Embryonic facial prominence (tissue), 1 donor: Measurements from ENCODE around the gene ROM1.
"Not testable (repeated sequence)": the region's sequence is repeated elsewhere in the genome, so short reads cannot be mapped to it uniquely, and the experiment has no call there.

Experiments used
- DNase-seq: peaks from one replicate; pipeline ENCODE4 v3.0.0-alpha.2; 2016; ENCODE audit errors: extremely low spot score

The ROM1 gene

GRCh38 chr11:62585356-62585755, 27.7 kb upstream of the ROM1 start:
- DNase-seq, result not testable (repeated sequence)

GRCh38 chr11:62588966-62589637, 24.0 kb upstream of the ROM1 start:
- no peak for DNase-seq

- peak; percentile 98 for DNase-seq
Observed at GRCh38 chr11:62591448-62592145, 21.5 kb upstream of the ROM1 start, which contains the start of gene TUT1. Gene TUT1, minus strand, starts transcription at chr11:62591523. Its CDS starts 38 bp downstream, at chr11:62591485.

- no peak for DNase-seq
Observed at GRCh38 chr11:62592146-62592815, 20.8 kb upstream of the ROM1 start.

- DNase-seq, result no peak
Observed at GRCh38 chr11:62592989-62593421, 20.1 kb upstream of the ROM1 start.

- no peak for DNase-seq
Observed at GRCh38 chr11:62593434-62594044, 19.5 kb upstream of the ROM1 start.

- DNase-seq, result no peak
Observed at GRCh38 chr11:62595124-62595523, 17.9 kb upstream of the ROM1 start.

- peak; percentile 88 for DNase-seq
Observed at GRCh38 chr11:62599069-62599696, 13.9 kb upstream of the ROM1 start.

GRCh38 chr11:62599901-62600300, 13.2 kb upstream of the ROM1 start:
- DNase-seq, result no peak

- DNase-seq, result no peak
Observed at GRCh38 chr11:62600367-62601121, 12.5 kb upstream of the ROM1 start.

- no peak for DNase-seq
Observed at GRCh38 chr11:62601122-62601371, 12.0 kb upstream of the ROM1 start.

GRCh38 chr11:62601372-62602140, 11.5 kb upstream of the ROM1 start, which contains the start of gene MTA2:
Gene MTA2, minus strand, starts transcription at chr11:62601865. Its CDS starts 415 bp downstream, at chr11:62601450.
- peak; percentile 97 for DNase-seq

GRCh38 chr11:62602141-62603071, 10.7 kb upstream of the ROM1 start:
- no peak for DNase-seq

- no peak for DNase-seq
Observed at GRCh38 chr11:62603072-62603408, 10.0 kb upstream of the ROM1 start.

GRCh38 chr11:62603776-62604299, 9.2 kb upstream of the ROM1 start:
- no peak for DNase-seq

- DNase-seq, result no peak
Observed at GRCh38 chr11:62604460-62605120, 8.5 kb upstream of the ROM1 start.

- DNase-seq, result no peak
Observed at GRCh38 chr11:62605467-62605866, 7.6 kb upstream of the ROM1 start.

- no peak for DNase-seq
Observed at GRCh38 chr11:62605902-62606301, 7.2 kb upstream of the ROM1 start.

- DNase-seq, result no peak
Observed at GRCh38 chr11:62607714-62608113, 5.3 kb upstream of the ROM1 start.
